Adrenal gland (tissue), 5 donors: ENCODE results near the gene ITGB1BP1.

Source experiments
- POLR2A ChIP-seq, 2 donors: fragments of 450-650 bp; IDR thresholded peaks; one replicate each; pipeline ENCODE4 v1.6.1; 2017; ENCODE audit warnings: antibody characterized with exemption in 2 of 2, mild to moderate bottlenecking in 2 of 2, moderate library complexity in 1 of 2
- TF ChIP-seq, protein P1 (sequence below), 6 experiments: fragments of 450-650 bp in 4 of 6; fragments of 200-600 bp in 2 of 6; sonication (generic) in 1 of 6; IDR thresholded peaks; 1 replicate in 5 of 6; 2 replicates in 1 of 6; pipeline versions ENCODE4 v1.5.1 to v1.8.0; 2016 to 2021; ENCODE audit warnings: antibody characterized with exemption in 6 of 6, mild to moderate bottlenecking in 2 of 6, moderate library complexity in 1 of 6
- donor health status: DM: no; HTN: no; CAD: no.

DNA sequence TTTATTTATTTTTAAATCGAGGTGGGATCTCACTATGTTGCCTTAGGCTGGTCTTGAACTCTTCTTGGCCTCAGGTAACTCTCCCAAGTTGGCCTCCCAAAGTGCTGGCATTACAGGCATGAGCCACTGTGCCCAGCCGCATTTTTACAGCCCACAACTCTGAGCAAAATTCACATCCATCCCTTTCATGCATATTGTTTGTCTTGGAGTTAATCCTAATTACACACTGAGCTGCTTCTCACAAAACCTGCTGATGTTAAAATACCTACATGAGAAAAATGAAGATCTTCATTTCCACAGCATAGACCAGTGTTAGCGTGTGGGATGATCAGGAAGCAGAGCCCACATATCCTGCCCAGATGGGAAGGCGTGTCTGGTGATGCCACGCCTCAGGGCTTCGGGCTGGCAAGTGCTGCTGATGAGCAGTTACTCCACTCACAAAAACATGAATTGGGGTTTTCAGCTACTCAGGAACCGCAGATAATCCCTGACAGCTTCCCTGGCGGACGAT is 14.6 kb downstream of the ITGB1BP1 start:
- TF ChIP-seq, protein P1, sequence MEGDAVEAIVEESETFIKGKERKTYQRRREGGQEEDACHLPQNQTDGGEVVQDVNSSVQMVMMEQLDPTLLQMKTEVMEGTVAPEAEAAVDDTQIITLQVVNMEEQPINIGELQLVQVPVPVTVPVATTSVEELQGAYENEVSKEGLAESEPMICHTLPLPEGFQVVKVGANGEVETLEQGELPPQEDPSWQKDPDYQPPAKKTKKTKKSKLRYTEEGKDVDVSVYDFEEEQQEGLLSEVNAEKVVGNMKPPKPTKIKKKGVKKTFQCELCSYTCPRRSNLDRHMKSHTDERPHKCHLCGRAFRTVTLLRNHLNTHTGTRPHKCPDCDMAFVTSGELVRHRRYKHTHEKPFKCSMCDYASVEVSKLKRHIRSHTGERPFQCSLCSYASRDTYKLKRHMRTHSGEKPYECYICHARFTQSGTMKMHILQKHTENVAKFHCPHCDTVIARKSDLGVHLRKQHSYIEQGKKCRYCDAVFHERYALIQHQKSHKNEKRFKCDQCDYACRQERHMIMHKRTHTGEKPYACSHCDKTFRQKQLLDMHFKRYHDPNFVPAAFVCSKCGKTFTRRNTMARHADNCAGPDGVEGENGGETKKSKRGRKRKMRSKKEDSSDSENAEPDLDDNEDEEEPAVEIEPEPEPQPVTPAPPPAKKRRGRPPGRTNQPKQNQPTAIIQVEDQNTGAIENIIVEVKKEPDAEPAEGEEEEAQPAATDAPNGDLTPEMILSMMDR (IDR thresholded peaks at IDR 0.05), result no peak
- no peak for TF ChIP-seq POLR2A (IDR thresholded peaks at IDR 0.05)
